ENCODE measurements around the gene STXBP1. TPM values are rescaled to one million over a fixed set of nuclear protein-coding genes. Genes with fewer than 3 reads are reported as not detected.
"Not testable (repeated sequence)": the region's sequence is repeated elsewhere in the genome, so short reads cannot be mapped to it uniquely, and the experiment has no call there.

STXBP1 gene
- 26.7 TPM for polyA plus RNA-seq (2013, experiment 1 of 2; ENCODE audit: insufficient read length)
- 27.0 TPM for polyA plus RNA-seq (2013, experiment 2 of 2; ENCODE audit: insufficient read length)

- DNase-seq, result peak; percentile 84
Measured at GRCh38 chr9:127611899-127612790, at the start of gene STXBP1. STXBP1 (plus strand) TSS chr9:127612277; CDS start chr9:127612404, 127 bp downstream.

GRCh38 chr9:127562279-127562796 is 49.7 kb upstream of the STXBP1 start:
- no peak for DNase-seq

- peak; percentile 49 for DNase-seq
Measured at GRCh38 chr9:127562841-127563401, 49.2 kb upstream of the STXBP1 start.

GRCh38 chr9:127563579-127563978 is 48.5 kb upstream of the STXBP1 start:
- DNase-seq, result no peak

- DNase-seq, result no peak
Measured at GRCh38 chr9:127565231-127565630, 46.8 kb upstream of the STXBP1 start.

GRCh38 chr9:127566351-127567001 is 45.6 kb upstream of the STXBP1 start:
- no peak for DNase-seq

- peak; percentile 43 for DNase-seq
Measured at GRCh38 chr9:127567035-127567729, 44.9 kb upstream of the STXBP1 start.

GRCh38 chr9:127567730-127568617 is 44.1 kb upstream of the STXBP1 start:
- DNase-seq, result no peak

- DNase-seq, result no peak
Measured at GRCh38 chr9:127568618-127568970, 43.5 kb upstream of the STXBP1 start.

GRCh38 chr9:127568971-127569885 is 42.8 kb upstream of the STXBP1 start:
- DNase-seq, result peak; percentile 92

GRCh38 chr9:127569886-127570401 is 42.1 kb upstream of the STXBP1 start:
- no peak for DNase-seq

- DNase-seq, result no peak
Measured at GRCh38 chr9:127570533-127571111, 41.5 kb upstream of the STXBP1 start.

- DNase-seq, result no peak
Measured at GRCh38 chr9:127571971-127572370, 40.1 kb upstream of the STXBP1 start.

GRCh38 chr9:127572961-127573721 is 38.9 kb upstream of the STXBP1 start:
- peak; percentile 86 for DNase-seq

- peak; percentile 58 for DNase-seq
Measured at GRCh38 chr9:127574072-127574993, 37.7 kb upstream of the STXBP1 start.

GRCh38 chr9:127575875-127576778 is 36.0 kb upstream of the STXBP1 start:
- DNase-seq, result peak; percentile 33

GRCh38 chr9:127577194-127577593 is 34.9 kb upstream of the STXBP1 start:
- DNase-seq, result not testable (repeated sequence)

All from fibroblast of skin of scalp (primary cell).